Activated CD8-positive, alpha-beta T cell treated with anti-CD3 and anti-CD28 coated beads, Interleukin-2, amount 10 ng/mL, durations not matched to agents 7 days and 5 days (primary cell): ENCODE data around the gene CABP2. TPM values are rescaled to one million over a fixed set of nuclear protein-coding genes. Genes with fewer than 3 reads are reported as not detected.
"Not testable (repeated sequence)": the region's sequence is repeated elsewhere in the genome, so short reads cannot be mapped to it uniquely, and the experiment has no call there.

Source experiments
- ATAC-seq: fragments of 150-1000 bp; cut with Tn5 transposase; one replicate; pipeline ENCODE4 v1.10.0; 2021; ENCODE audit warnings: moderate library complexity
- CTCF ChIA-PET: fragments of 350-600 bp; sonication (Branson Sonifier 250); formaldehyde crosslinking; loops from one replicate; lab custom pipeline; 2021; ENCODE audit warnings: antibody characterized with exemption; lab: Charles Lee
- POLR2A ChIA-PET: fragments of 350-600 bp; sonication (Branson Sonifier 250); formaldehyde crosslinking; loops from one replicate; lab custom pipeline; 2021; ENCODE audit warnings: antibody characterized with exemption; lab: Charles Lee
- DNase-seq: peaks from one replicate; pipeline ENCODE4 v3.0.0-alpha.2; 2020
- H3K27ac Mint-ChIP-seq: one replicate; pipeline ENCODE4 v1.8.0; 2021; ENCODE audit warnings: mild to moderate bottlenecking, mixed read lengths
- H3K27me3 Mint-ChIP-seq: one replicate; pipeline ENCODE4 v1.8.0; 2021; ENCODE audit warnings: low read depth, mixed read lengths
- H3K36me3 Mint-ChIP-seq: one replicate; pipeline ENCODE4 v1.8.0; 2021; ENCODE audit warnings: low read depth, mixed read lengths
- H3K4me1 Mint-ChIP-seq: one replicate; pipeline ENCODE4 v1.8.0; 2021; ENCODE audit warnings: low read depth, mixed read lengths
- H3K4me3 Mint-ChIP-seq: one replicate; pipeline ENCODE4 v1.8.0; 2021; ENCODE audit warnings: mild to moderate bottlenecking, mixed read lengths
- H3K9me3 Mint-ChIP-seq: one replicate; pipeline ENCODE4 v1.8.0; 2022; ENCODE audit warnings: mixed read lengths; ENCODE audit not compliant: insufficient read depth
- total RNA-seq, 2 experiments: library from RNA; stranded (reverse); gene quantifications; one replicate each; pipeline ENCODE4 v1.2.3, GENCODE V29; 2021

The CABP2 gene
- total RNA-seq, 2 experiments from 2014 or later, result not detected

DNA sequence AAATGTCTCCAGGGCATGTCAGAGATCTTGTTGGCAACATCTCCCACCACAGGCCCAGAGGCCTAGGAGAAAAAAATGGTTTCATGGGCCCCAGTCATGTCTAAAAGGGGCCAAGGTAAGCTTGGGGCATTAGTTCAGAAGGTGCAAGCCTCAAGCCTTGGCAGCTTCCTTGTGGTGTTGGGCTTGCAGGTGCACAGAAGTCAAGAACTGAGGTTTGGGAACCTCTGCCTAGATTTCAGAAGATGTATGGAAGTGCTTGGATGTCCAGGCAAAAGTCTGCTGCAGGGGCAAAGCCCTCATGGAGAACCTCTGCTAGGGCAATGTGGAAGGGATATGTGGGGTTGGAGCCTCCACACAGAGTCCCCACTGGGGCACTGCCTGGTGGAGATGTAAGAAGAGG, 28.5 kb upstream of the CABP2 start:
- H3K27ac Mint-ChIP-seq, H3K4me3 Mint-ChIP-seq, POLR2A ChIA-PET, CTCF ChIA-PET, DNase-seq, H3K9me3 Mint-ChIP-seq, H3K36me3 Mint-ChIP-seq, H3K4me1 Mint-ChIP-seq, ATAC-seq: not testable (repeated sequence)
- peaks cover 17% of the 10 kb centered on the region for H3K27me3 Mint-ChIP-seq

DNA sequence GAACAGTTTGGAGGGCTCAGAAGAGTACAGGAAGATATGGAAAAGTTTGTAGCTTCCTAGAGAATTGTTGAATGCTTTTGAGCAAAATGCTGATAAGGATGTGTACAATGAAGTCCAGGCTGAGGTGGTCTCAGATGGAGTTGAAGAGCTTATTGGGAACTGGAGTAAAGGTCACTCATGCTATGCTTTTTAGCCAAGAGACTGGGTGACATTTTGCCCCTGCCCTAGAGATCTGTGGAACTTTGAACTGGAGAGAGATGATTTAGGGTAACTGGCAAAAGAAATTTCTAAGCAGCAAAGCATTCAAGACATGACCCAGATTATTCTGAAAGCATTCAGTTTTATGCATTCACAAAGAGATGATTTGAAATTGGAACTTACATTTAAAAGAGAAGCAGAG, 27.9 kb upstream of the CABP2 start:
- Mint-ChIP-seq H3K9me3 (no peaks in the 10 kb centered on the region), H3K27ac (no peak overlapping the region), H3K4me1 (no peaks in the 10 kb centered on the region), H3K36me3 (no peaks in the 10 kb centered on the region), H3K27me3 (peaks cover 17% of the 10 kb centered on the region), H3K4me3 (no peak overlapping the region)
- ChIA-PET POLR2A (no interaction called here), CTCF (no interaction called here)
- ATAC-seq, result no peak
- DNase-seq, result no peak

- POLR2A ChIA-PET, result no interaction called here
- ATAC-seq, result no peak
- no peaks in the 10 kb centered on the region for H3K4me1 Mint-ChIP-seq
These were observed 25.4 kb upstream of the CABP2 start for GRCh38 chr11:67548555-67549110.

DNA sequence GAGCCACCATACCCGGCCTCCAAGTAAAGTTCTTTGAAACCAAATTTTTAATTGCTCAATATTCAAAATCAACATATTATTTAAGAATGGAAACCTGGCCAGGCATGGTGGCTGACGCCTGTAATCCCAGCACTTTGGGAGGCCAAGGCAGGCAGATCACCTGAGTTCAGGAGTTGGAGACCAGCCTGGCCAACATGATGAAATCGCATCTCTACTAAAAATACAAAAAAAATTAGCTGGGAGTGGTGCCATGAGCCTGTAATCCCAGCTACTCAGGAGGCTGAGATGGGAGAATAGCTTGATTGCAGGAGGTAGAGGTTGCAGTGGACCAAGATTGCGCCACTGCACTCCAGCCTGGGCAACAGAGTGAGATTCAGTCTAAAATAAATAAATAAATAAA, 24.9 kb upstream of the CABP2 start:
- ATAC-seq, DNase-seq, H3K4me1 Mint-ChIP-seq, POLR2A ChIA-PET, H3K9me3 Mint-ChIP-seq, CTCF ChIA-PET, H3K4me3 Mint-ChIP-seq, H3K27ac Mint-ChIP-seq, H3K36me3 Mint-ChIP-seq: not testable (repeated sequence)
- peaks cover 17% of the 10 kb centered on the region for H3K27me3 Mint-ChIP-seq

More at GRCh38 chr11:67548555-67549110, 25.4 kb upstream of the CABP2 start:
- DNase-seq, result no peak
- Mint-ChIP-seq H3K27me3 (peaks cover 17% of the 10 kb centered on the region), H3K9me3 (no peaks in the 10 kb centered on the region), H3K27ac (no peak overlapping the region), H3K36me3 (no peaks in the 10 kb centered on the region), H3K4me3 (no peak overlapping the region)
- CTCF ChIA-PET, result no interaction called here

- Mint-ChIP-seq H3K27ac (no peak overlapping the region), H3K9me3 (no peaks in the 10 kb centered on the region), H3K4me1 (no peaks in the 10 kb centered on the region), H3K36me3 (no peaks in the 10 kb centered on the region), H3K27me3 (no peaks in the 10 kb centered on the region), H3K4me3 (no peak overlapping the region)
- DNase-seq (no peak), ATAC-seq (peak; percentile 19)
- ChIA-PET CTCF (no interaction called here), POLR2A (no interaction called here)
These were observed 22.0 kb upstream of the CABP2 start for GRCh38 chr11:67545280-67545679.

DNA sequence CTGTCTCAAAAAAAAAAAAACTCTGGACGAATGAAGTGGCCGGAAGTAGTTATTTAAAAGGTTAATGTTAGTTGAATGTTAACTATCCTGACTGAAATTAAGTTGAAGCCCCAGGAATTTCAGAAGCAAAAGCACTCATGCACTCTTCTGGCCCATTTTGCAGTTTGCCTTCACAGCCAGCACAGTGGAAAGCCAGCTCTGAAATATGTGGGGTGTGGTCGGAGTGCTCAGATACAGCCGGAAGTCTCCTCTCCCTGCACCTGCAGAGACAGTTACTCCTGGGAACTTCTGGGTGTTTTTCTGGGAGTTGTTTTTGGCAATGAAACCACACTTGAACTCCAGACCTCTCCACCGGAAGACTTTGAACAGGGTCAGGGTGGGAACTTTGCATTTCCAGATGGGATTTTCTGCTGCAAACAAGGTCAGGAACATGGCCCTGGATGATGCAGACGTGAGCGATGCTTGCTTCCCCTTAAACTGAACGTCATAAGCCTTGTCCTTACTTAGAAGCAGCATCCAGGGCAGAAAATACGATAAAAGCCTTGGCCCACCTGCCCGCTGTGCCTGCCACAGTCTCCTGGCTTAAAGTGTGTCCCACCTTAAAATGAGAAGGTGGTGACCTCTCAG, 21.5 kb upstream of the CABP2 start:
- no peaks in the 10 kb centered on the region for H3K4me1 Mint-ChIP-seq
- DNase-seq (no peak), ATAC-seq (no peak)
- H3K4me3 Mint-ChIP-seq, result no peak overlapping the region
- H3K36me3 Mint-ChIP-seq, result no peaks in the 10 kb centered on the region
- H3K9me3 Mint-ChIP-seq, result no peaks in the 10 kb centered on the region
- H3K27me3 Mint-ChIP-seq, result no peaks in the 10 kb centered on the region
- ChIA-PET CTCF (no interaction called here), POLR2A (no interaction called here)
- no peak overlapping the region for H3K27ac Mint-ChIP-seq

- Mint-ChIP-seq H3K27me3 (no peaks in the 10 kb centered on the region), H3K36me3 (no peaks in the 10 kb centered on the region), H3K9me3 (no peaks in the 10 kb centered on the region), H3K4me3 (no peak overlapping the region), H3K4me1 (no peaks in the 10 kb centered on the region), H3K27ac (no peak overlapping the region)
- POLR2A ChIA-PET, result no interaction called here
- DNase-seq (no peak), ATAC-seq (no peak)
- CTCF ChIA-PET, result no interaction called here
These were observed 20.3 kb upstream of the CABP2 start for GRCh38 chr11:67543585-67543984.

DNA sequence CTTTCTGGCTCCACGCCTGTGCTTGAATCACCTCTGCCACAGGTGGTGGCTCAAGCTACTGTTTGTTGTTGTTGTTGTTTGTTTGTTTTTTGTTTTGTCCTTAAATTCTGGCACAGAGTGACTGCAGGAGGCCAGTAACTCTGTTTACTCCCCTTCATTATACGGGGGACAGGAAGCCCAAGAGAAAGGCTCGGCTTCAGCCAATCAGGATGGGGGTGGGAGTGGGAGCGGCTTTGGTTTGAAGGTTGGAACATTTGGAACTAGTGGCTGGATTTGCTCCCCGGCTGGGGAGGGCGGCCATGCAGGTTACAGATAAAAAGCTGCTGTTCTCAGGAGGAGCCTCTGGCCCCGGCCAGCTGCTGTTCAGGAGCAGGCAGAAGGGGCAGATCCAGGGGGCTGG, 19.7 kb upstream of the CABP2 start:
- H3K4me3 Mint-ChIP-seq, result no peak overlapping the region
- CTCF ChIA-PET, result no interaction called here
- H3K27me3 Mint-ChIP-seq, result no peaks in the 10 kb centered on the region
- no peaks in the 10 kb centered on the region for H3K4me1 Mint-ChIP-seq
- H3K36me3 Mint-ChIP-seq, result no peaks in the 10 kb centered on the region
- no peaks in the 10 kb centered on the region for H3K9me3 Mint-ChIP-seq
- DNase-seq, result no peak
- POLR2A ChIA-PET, result no interaction called here
- no peak for ATAC-seq
- no peak overlapping the region for H3K27ac Mint-ChIP-seq

- POLR2A ChIA-PET, result interaction anchor here (0.6 kb wide), 1 partner anchor 511 kb away, joined by 3 read pairs; no protein-coding TSS in a partner anchor
- no peaks in the 10 kb centered on the region for H3K4me1 Mint-ChIP-seq
- CTCF ChIA-PET, result no interaction called here
These were observed 18.9 kb upstream of the CABP2 start for GRCh38 chr11:67542169-67542568.

GRCh38 chr11:67541198-67541597, 18.0 kb upstream of the CABP2 start:
- Mint-ChIP-seq H3K27me3 (no peaks in the 10 kb centered on the region), H3K27ac (no peak overlapping the region), H3K4me3 (no peak overlapping the region), H3K4me1 (no peaks in the 10 kb centered on the region), H3K9me3 (no peaks in the 10 kb centered on the region), H3K36me3 (no peaks in the 10 kb centered on the region)
- CTCF ChIA-PET, result interaction anchor here (1.1 kb wide), 1 partner anchor 12 kb away, joined by 3 read pairs; no protein-coding TSS in a partner anchor
- POLR2A ChIA-PET, result no interaction called here
- DNase-seq, result no peak
- no peak for ATAC-seq

More at GRCh38 chr11:67542169-67542568, 18.9 kb upstream of the CABP2 start:
- DNase-seq, result no peak
- Mint-ChIP-seq H3K36me3 (no peaks in the 10 kb centered on the region), H3K4me3 (no peak overlapping the region), H3K27me3 (no peaks in the 10 kb centered on the region), H3K27ac (no peak overlapping the region), H3K9me3 (no peaks in the 10 kb centered on the region)
- ATAC-seq, result no peak

DNA sequence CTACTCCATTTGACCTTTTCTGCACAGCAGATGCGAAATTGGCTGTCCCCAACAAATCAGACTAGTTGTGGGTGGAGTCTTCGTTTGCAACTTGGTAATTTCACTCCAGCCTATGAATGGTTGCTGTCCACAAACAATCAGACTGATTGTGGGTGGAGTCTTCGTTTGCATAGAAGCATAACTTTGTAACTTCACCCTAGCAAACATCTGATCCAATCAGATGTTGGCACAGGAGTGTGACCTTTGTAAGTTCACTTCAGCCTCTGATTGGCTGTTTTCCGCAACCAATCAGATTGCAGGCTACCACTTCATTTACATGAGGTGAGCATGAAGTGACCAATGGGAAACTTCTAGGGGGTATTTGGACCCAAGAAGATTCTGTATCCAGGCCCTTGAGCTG, 16.3 kb upstream of the CABP2 start:
- no peak for ATAC-seq
- POLR2A ChIA-PET, result no interaction called here
- Mint-ChIP-seq H3K27me3 (no peaks in the 10 kb centered on the region), H3K27ac (no peak overlapping the region), H3K9me3 (peaks cover 1% of the 10 kb centered on the region), H3K36me3 (peaks cover 1% of the 10 kb centered on the region), H3K4me3 (no peak overlapping the region), H3K4me1 (no peaks in the 10 kb centered on the region)
- CTCF ChIA-PET, result no interaction called here
- DNase-seq, result no peak

DNA sequence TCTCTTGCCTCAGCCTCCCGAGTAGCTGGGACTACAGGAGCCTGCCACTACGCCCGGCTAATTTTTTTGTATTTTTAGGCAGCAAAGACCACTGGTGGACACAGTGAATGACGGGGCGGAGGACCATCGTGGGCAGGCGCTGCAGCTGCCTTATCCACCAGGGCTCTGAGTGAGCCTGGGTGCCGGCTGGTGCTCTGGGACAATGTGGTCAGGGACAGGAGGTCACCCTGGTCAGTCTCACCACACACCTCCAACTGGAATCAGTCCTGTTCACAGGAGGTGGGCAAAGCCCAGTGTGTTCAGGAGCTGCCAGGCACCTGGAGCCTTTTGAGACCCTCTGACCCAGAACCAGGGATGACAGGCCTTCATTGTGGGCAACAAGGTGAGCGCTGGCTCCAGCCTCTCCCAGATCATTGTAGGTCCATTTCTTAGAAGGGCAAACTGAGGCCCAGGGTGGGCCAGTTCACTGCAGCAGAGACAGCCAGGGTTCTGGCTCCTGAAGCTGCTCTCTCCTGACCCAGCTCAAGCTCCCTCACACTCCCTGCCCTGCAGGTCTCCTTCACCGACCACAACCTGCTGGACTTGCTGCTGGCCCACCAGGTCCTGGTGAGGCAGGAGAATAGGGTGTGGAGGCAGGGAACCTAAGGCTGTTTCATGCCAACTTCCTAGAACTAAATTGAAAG, 15.7 kb upstream of the CABP2 start:
- Mint-ChIP-seq H3K4me3 (no peak overlapping the region), H3K4me1 (no peaks in the 10 kb centered on the region), H3K27me3 (no peaks in the 10 kb centered on the region), H3K27ac (no peak overlapping the region), H3K9me3 (peaks cover 3% of the 10 kb centered on the region), H3K36me3 (peaks cover 5% of the 10 kb centered on the region)
- no peak for DNase-seq
- ATAC-seq, result no peak
- CTCF ChIA-PET, result no interaction called here
- POLR2A ChIA-PET, result no interaction called here
